GM12801 (cell line): ENCODE data around the gene THSD8.

Experiments used
- CTCF ChIP-seq: IDR thresholded peaks from one replicate; pipeline ENCODE4 v1.5.1; 2011; ENCODE audit warnings: control low read depth; ENCODE audit not compliant: insufficient read length; ENCODE audit errors: extremely low read depth

The THSD8 gene

GRCh38 chr19:12804051-12804450 is 2.2 kb downstream of the THSD8 start:
- no peak for TF ChIP-seq CTCF

GRCh38 chr19:12806242-12807081 is 4.6 kb downstream of the THSD8 start, which contains the start of gene RNASEH2A:
RNASEH2A (plus strand) TSS chr19:12806584; CDS start chr19:12806674, 90 bp downstream.
- TF ChIP-seq CTCF: no peak

- no peak for TF ChIP-seq CTCF
Observed at GRCh38 chr19:12815088-12815487, 13.2 kb downstream of the THSD8 start.

GRCh38 chr19:12821761-12822160 is 19.9 kb downstream of the THSD8 start:
- no peak for TF ChIP-seq CTCF

- TF ChIP-seq CTCF: no peak
Observed at GRCh38 chr19:12825254-12826131, 23.6 kb downstream of the THSD8 start.

- no peak for TF ChIP-seq CTCF
Observed at GRCh38 chr19:12828494-12828893, 26.6 kb downstream of the THSD8 start.

GRCh38 chr19:12833418-12833737 is 31.5 kb downstream of the THSD8 start:
- TF ChIP-seq CTCF: no peak
